Testis (tissue), 2 donors: ENCODE results near the gene ADD3.

Experiments
- CTCF ChIP-seq, 3 experiments: fragments of 450-650 bp in 2 of 3; fragments of 200-600 bp in 1 of 3; sonication (generic) in 1 of 3; IDR thresholded peaks; one replicate each; pipeline ENCODE4 v1.5.1; 2016 to 2019; ENCODE audit warnings: antibody characterized with exemption in 3 of 3, mild to moderate bottlenecking in 2 of 3, moderate library complexity in 1 of 3
- POLR2A ChIP-seq: fragments of 450-650 bp; IDR thresholded peaks from one replicate; pipeline ENCODE4 v1.6.1; 2017; ENCODE audit warnings: antibody characterized with exemption, mild to moderate bottlenecking, moderate library complexity

GRCh38 chr10:110151971-110152370 is 144.2 kb downstream of the ADD3 start:
- TF ChIP-seq CTCF (IDR thresholded peaks at IDR 0.05) = no peak
- no peak for TF ChIP-seq POLR2A
